ENCODE data around the gene DCP1A. TPM values are rescaled to one million over a fixed set of nuclear protein-coding genes. Genes with fewer than 3 reads are reported as not detected.
A peak's percentile ranks its signal among the peaks of the same experiment; 100 is the strongest.

Gene DCP1A
- total and polyA plus RNA-seq, 4 donors = 3.5 to 11.3 (median 8.2) TPM

DNA sequence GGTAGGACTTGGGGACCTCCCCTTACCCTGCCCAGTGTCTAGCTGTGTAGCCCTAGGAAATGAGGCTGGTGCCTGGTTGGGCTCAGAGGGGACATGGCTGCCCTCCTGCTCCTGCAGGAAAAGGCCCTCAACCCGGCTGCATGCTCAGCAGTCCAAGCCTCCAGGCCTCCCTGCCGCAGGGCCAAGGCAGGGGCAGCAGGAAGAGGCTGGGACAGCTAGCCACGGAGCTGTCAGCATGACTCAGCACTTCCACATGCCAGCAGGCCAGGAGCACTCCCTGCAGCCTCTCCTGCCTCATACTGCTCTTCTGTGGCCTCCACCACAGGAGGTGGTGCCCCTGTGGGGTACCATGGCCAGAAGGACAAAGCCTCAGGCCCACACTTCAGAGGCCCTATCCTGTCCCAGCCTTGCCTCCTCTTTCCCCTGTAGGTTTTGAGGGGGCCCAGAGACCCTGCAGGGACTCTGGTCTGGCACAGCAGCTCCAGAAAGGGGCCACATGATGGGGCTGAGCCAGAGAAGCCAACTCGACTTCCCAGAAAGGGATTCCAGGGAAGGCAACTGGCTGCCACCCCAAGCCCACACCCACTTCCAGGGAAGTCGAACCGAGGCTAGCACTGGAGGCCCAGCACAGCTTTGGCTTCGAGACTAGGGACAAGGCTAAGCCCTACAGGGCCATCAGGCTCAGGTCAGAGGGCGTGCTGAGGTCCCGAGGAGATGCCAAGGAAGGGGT lies 111.1 kb downstream of the DCP1A start:
- Histone ChIP-seq H3K4me3 (ENCODE audit: low read depth in 1 of 3, low read length in 3 of 3) (no peak overlapping the region), H3K27me3 (ENCODE audit: control insufficient read depth in 4 of 4, insufficient read depth in 4 of 4, low read length in 3 of 4) (no peaks in the 10 kb centered on the region), H3K36me3 (ENCODE audit: control insufficient read depth in 4 of 4, insufficient read depth in 3 of 4, low read depth in 1 of 4, low read length in 3 of 4) (peaks cover 0 to 22% (median 12%) of the 10 kb centered on the region in 4 donors), H3K9me3 (ENCODE audit: control insufficient read depth in 4 of 4, low read length in 3 of 4) (no peaks in the 10 kb centered on the region), H3K9ac (ENCODE audit: low read depth in 1 of 2, low read length in 2 of 2) (no peak overlapping the region), H3K4me1 (ENCODE audit: control insufficient read depth in 4 of 4, insufficient read depth in 4 of 4, low read length in 3 of 4) (peaks cover 20 to 24% (median 22%) of the 10 kb centered on the region in 4 donors), H3K27ac (ENCODE audit: low read depth in 1 of 2, low read length in 2 of 2) (peak overlapping the region; percentile 12 to 53)
- peak in 1 of 2 donors; percentile 55 for TF ChIP-seq JUND (IDR thresholded peaks at IDR 0.05)
- TF ChIP-seq HNF4A (conservative IDR thresholded peaks at IDR 0.05) = peak in 1 of 2 donors; percentile 29
- TF ChIP-seq, protein P1, sequence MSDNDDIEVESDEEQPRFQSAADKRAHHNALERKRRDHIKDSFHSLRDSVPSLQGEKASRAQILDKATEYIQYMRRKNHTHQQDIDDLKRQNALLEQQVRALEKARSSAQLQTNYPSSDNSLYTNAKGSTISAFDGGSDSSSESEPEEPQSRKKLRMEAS (IDR thresholded peaks at IDR 0.05) = no peak
- TF ChIP-seq FOXA1 (IDR thresholded peaks at IDR 0.05) = no peak
- TF ChIP-seq, protein P2, sequence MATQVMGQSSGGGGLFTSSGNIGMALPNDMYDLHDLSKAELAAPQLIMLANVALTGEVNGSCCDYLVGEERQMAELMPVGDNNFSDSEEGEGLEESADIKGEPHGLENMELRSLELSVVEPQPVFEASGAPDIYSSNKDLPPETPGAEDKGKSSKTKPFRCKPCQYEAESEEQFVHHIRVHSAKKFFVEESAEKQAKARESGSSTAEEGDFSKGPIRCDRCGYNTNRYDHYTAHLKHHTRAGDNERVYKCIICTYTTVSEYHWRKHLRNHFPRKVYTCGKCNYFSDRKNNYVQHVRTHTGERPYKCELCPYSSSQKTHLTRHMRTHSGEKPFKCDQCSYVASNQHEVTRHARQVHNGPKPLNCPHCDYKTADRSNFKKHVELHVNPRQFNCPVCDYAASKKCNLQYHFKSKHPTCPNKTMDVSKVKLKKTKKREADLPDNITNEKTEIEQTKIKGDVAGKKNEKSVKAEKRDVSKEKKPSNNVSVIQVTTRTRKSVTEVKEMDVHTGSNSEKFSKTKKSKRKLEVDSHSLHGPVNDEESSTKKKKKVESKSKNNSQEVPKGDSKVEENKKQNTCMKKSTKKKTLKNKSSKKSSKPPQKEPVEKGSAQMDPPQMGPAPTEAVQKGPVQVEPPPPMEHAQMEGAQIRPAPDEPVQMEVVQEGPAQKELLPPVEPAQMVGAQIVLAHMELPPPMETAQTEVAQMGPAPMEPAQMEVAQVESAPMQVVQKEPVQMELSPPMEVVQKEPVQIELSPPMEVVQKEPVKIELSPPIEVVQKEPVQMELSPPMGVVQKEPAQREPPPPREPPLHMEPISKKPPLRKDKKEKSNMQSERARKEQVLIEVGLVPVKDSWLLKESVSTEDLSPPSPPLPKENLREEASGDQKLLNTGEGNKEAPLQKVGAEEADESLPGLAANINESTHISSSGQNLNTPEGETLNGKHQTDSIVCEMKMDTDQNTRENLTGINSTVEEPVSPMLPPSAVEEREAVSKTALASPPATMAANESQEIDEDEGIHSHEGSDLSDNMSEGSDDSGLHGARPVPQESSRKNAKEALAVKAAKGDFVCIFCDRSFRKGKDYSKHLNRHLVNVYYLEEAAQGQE (IDR thresholded peaks at IDR 0.05) = peak; percentile 55
- peak; percentile 17 for TF ChIP-seq NR2F2 (IDR thresholded peaks at IDR 0.05)
- TF ChIP-seq RXRA (IDR thresholded peaks at IDR 0.05) = peak in 1 of 2 donors; percentile 68
- peak in 1 of 2 donors; percentile 16 for TF ChIP-seq RAD21 (IDR thresholded peaks at IDR 0.05)
- 56% methylated on average over 9 of the region's 9 CpGs for WGBS
- peak; percentile 76 for DNase-seq (ENCODE audit: low spot score)

DNA sequence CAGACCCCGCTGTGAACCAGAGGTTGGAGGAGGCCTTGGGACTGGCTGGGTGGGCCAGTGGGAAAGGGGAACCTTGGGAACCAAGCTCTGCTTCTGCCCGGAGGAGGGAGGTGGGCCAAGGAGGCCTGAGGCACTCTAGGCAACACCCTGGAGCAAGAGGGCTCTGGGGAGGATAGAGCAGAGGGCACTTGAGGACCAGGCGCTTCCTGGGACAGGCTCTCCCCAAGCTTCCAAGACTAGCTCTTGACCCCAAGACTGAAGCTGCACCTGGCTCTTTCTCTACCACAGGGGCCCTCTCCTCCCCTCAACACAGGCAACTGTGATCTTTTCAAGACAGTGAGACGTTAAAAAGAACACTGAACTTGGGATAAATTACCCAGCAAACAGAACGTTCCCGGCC lies 111.8 kb downstream of the DCP1A start:
- no peak overlapping the region for H3K27ac ChIP-seq (ENCODE audit: low read depth in 1 of 2, low read length in 2 of 2)
- TF ChIP-seq HNF4A (conservative IDR thresholded peaks at IDR 0.05) (no peak), RXRA (IDR thresholded peaks at IDR 0.05) (no peak), JUND (IDR thresholded peaks at IDR 0.05) (no peak), GABPA (IDR thresholded peaks at IDR 0.05 in 1 of 2, conservative IDR thresholded peaks at IDR 0.05 in 1 of 2) (no peak), NR2F2 (IDR thresholded peaks at IDR 0.05) (no peak), TAF1 (conservative IDR thresholded peaks at IDR 0.05) (no peak), RAD21 (IDR thresholded peaks at IDR 0.05) (no peak), SP1 (IDR thresholded peaks at IDR 0.05) (no peak), FOXA1 (IDR thresholded peaks at IDR 0.05) (no peak), EGR1 (IDR thresholded peaks at IDR 0.05; ENCODE audit: low read depth in 2 of 2) (no peak), YY1 (IDR thresholded peaks at IDR 0.05) (no peak)
- TF ChIP-seq, protein P3, sequence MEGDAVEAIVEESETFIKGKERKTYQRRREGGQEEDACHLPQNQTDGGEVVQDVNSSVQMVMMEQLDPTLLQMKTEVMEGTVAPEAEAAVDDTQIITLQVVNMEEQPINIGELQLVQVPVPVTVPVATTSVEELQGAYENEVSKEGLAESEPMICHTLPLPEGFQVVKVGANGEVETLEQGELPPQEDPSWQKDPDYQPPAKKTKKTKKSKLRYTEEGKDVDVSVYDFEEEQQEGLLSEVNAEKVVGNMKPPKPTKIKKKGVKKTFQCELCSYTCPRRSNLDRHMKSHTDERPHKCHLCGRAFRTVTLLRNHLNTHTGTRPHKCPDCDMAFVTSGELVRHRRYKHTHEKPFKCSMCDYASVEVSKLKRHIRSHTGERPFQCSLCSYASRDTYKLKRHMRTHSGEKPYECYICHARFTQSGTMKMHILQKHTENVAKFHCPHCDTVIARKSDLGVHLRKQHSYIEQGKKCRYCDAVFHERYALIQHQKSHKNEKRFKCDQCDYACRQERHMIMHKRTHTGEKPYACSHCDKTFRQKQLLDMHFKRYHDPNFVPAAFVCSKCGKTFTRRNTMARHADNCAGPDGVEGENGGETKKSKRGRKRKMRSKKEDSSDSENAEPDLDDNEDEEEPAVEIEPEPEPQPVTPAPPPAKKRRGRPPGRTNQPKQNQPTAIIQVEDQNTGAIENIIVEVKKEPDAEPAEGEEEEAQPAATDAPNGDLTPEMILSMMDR (IDR thresholded peaks at IDR 0.05; ENCODE audit: low read depth, low read length, missing input control) = no peak
- TF ChIP-seq, protein P4, sequence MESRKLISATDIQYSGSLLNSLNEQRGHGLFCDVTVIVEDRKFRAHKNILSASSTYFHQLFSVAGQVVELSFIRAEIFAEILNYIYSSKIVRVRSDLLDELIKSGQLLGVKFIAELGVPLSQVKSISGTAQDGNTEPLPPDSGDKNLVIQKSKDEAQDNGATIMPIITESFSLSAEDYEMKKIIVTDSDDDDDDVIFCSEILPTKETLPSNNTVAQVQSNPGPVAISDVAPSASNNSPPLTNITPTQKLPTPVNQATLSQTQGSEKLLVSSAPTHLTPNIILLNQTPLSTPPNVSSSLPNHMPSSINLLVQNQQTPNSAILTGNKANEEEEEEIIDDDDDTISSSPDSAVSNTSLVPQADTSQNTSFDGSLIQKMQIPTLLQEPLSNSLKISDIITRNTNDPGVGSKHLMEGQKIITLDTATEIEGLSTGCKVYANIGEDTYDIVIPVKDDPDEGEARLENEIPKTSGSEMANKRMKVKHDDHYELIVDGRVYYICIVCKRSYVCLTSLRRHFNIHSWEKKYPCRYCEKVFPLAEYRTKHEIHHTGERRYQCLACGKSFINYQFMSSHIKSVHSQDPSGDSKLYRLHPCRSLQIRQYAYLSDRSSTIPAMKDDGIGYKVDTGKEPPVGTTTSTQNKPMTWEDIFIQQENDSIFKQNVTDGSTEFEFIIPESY (IDR thresholded peaks at IDR 0.05) = no peak
- TF ChIP-seq, protein P1 (IDR thresholded peaks at IDR 0.05) = no peak
- TF ChIP-seq, protein P5, sequence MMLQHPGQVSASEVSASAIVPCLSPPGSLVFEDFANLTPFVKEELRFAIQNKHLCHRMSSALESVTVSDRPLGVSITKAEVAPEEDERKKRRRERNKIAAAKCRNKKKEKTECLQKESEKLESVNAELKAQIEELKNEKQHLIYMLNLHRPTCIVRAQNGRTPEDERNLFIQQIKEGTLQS (IDR thresholded peaks at IDR 0.05) = no peak
- TF ChIP-seq, protein P2 (IDR thresholded peaks at IDR 0.05) = no peak
- H3K36me3 ChIP-seq (ENCODE audit: control insufficient read depth in 4 of 4, insufficient read depth in 3 of 4, low read depth in 1 of 4, low read length in 3 of 4) = peaks cover 0 to 26% (median 12%) of the 10 kb centered on the region in 4 donors
- H3K4me1 ChIP-seq (ENCODE audit: control insufficient read depth in 4 of 4, insufficient read depth in 4 of 4, low read length in 3 of 4) = peaks cover 20 to 24% (median 22%) of the 10 kb centered on the region in 4 donors
- WGBS = 84% methylated on average over 6 of the region's 6 CpGs
- no peaks in the 10 kb centered on the region for H3K27me3 ChIP-seq (ENCODE audit: control insufficient read depth in 4 of 4, insufficient read depth in 4 of 4, low read length in 3 of 4)
- H3K9ac ChIP-seq (ENCODE audit: low read depth in 1 of 2, low read length in 2 of 2) = no peak overlapping the region
- DNase-seq (ENCODE audit: low spot score) = no peak
- H3K4me3 ChIP-seq (ENCODE audit: low read depth in 1 of 3, low read length in 3 of 3) = no peak overlapping the region
- no peaks in the 10 kb centered on the region for H3K9me3 ChIP-seq (ENCODE audit: control insufficient read depth in 4 of 4, low read length in 3 of 4)

Measured in liver (tissue), 9 donors.